HG02943 (cell line): Measurements from ENCODE around the gene TMEM201.
"Not testable (repeated sequence)": the region's sequence is repeated elsewhere in the genome, so short reads cannot be mapped to it uniquely, and the experiment has no call there.

ENCODE experiments used
- ATAC-seq: cut with Tn5 transposase; IDR thresholded peaks from one replicate; pipeline ENCODE4 v1.9.1; 2021; ENCODE audit warnings: mild to moderate bottlenecking, low read depth, moderate library complexity; ENCODE audit not compliant: unreplicated experiment

The TMEM201 gene

DNA sequence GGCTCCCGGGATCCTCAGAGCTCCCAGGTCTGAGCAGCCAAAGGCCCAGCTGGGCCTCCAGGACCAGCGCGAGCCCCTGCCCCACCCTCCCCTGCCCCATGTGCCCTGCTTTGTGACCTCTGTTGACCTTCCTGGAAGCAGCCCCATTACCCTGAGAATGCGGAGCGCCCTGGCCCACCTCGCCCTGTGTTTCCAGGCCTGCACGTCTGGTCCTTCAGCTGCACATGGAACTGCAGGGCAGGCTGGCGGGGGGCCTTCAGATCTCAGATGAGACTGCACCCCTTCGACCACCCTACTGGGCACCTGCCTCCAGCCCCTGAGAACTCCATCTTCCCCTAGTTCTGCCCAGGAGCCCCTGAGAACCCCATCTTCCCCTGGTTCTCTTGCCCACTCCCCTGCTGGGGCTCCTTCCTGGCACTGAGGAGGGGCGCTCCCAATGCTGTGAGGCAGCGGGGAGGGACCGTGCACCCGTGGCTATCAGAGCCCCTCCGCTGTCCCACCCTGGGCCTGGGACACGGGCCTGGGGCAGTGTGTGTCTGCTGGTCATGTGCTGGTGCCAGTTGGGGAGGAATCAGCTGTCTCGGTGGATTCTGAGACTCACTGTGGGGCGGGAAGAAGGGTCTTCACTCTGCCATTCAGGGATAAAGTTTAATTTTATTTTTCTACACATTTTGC is 25.1 kb downstream of the TMEM201 start:
- no peak for ATAC-seq

DNA sequence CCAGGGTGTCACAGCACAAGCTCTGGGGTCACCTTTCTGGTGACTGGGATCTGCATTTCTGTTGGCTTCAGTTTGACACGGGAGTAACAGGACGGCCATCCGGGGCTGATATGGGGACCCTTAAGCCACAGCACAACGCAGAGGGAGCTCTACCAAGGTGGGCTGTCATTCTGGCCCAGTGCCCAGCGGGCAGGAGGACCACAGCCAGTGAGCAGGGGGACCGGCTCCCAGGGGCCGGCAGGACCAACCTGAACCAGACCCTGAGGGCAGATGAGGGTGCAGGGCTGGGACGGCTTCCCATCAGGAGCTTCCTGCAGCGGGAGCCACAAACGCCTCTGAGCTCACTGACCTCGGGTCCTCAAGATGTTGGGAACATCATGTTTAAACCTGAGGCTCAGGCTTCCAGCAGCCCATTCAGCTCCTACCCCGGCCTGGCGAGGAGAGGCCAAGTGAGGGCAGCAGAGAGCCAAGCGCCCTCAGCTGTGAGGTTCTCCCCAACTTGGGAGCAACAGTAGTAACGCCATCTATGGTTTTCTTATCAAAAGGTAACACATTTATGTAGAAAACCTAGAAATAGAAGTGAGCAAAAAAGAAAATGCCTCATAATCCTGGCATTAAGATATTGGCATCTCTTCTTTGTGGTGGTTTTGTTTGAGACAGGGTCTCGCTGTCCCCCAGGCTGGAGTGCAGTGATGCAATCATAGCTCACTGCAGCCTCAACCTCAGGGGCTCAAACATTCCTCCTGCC is 26.8 kb downstream of the TMEM201 start:
- no peak for ATAC-seq

DNA sequence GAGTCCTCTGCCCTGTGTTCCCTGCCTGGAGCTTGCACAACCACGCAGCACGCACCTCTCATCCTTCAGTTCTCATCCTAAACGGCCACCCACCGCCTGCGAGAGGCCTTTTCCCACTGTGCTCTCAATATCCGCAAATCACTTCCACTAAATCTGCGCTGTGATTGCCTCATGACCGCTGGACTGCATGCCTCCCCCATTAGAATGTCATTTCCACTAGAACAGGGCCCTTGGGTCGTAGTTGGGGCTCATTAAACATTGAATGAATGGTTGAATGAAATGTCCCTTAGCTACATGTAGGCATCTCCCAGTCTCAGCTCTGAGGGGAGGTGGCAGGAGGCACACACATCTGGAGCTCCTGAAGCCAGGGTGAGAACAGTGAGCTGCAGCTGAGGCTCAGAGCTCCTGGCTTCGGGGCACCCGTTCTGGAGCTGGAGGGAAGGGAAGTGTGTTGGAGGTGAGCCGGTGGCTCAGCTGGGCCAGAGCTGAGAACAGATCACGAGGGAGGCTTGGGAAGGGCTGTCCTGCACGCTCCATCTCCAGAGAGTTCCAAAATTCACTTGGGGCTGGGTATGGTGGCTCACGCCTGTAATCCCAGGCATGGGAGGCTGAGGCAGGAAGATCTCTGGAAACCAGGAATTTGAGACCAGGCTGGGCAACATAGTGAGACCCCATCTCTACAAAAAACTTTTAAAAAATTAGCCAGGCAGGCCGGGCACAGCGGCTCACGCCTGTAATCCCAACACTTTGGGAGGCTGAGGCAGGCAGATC is 30.4 kb downstream of the TMEM201 start:
- no peak for ATAC-seq

DNA sequence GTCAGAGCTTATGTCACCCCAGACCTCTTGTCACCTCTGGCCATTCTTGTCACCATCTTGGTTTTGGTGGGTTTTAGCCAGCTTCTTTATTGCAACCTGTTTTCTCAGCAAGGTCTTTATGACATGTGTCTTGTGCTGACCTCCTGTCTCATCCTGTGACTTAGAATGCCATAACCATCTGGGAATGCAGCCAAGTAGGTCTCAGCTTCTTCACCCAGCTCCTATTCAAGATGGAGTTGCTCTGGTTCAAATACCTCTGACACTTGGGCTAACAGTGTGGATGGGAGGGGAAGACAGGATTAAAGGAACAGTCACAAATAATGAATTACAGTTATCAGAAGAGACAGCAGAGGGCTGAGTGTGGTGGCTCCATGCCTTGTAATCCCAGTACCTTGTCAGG is 32.3 kb downstream of the TMEM201 start:
- ATAC-seq = no peak

DNA sequence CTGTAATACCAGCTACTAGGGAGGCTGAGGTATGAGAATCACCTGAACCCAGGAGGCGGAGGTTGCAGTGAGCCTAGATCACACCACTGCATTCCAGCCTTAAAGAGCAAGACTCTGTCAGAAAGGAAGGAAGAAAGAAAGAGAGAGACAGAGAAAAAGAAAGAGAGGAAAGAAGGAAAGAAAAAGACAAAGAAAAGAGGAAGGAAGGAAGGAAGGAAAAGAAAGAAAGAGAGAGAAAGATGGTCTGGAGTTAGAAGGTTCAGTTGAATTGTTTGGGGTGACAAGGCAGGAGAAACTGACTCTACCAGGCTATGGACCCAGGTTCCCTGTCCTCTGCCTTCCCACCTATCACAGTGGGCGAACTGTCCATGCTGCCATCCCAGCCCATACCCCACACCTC is 35.4 kb downstream of the TMEM201 start:
- ATAC-seq = no peak

DNA sequence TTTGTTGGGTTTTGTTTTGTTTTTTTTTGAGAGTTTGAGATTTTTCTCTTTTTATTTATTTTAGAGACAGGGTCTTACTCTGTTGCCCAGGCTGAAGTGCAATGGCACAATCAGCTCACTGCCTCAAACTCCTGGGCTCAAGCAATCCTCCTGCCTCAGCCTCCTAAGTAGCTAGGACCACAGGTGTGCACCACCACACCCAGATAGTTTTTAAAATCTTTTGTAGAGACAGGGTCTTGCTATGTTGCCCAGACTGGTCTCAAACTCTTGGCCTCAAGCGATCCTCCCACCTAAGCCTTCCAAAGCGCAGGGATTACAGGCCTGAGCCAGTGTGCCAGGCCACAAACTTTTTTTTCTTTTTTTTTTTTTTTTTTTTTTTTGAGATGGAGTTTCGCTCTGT is 36.3 kb downstream of the TMEM201 start:
- not testable (repeated sequence) for ATAC-seq

DNA sequence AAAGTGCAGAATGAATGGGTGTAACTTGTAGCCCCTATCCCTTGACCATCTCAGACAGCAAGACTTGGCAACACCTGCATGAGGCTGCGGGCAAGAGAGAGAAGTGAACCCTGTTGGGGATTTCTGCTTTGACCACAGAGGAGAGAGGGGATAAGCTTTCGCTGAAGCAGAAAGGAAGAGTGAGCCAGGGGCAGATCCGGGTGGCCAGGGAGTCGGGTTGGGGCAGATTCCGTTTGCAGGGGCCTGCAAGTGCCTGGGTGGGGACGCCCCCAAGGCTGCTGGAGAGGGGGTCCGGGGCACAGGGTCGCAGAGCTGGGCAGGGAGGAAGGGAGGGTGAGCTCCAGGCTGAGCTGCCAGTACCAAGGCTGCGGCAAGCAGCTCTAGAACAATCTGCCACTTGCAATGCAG is 37.5 kb downstream of the TMEM201 start:
- peak; percentile 45 for ATAC-seq

DNA sequence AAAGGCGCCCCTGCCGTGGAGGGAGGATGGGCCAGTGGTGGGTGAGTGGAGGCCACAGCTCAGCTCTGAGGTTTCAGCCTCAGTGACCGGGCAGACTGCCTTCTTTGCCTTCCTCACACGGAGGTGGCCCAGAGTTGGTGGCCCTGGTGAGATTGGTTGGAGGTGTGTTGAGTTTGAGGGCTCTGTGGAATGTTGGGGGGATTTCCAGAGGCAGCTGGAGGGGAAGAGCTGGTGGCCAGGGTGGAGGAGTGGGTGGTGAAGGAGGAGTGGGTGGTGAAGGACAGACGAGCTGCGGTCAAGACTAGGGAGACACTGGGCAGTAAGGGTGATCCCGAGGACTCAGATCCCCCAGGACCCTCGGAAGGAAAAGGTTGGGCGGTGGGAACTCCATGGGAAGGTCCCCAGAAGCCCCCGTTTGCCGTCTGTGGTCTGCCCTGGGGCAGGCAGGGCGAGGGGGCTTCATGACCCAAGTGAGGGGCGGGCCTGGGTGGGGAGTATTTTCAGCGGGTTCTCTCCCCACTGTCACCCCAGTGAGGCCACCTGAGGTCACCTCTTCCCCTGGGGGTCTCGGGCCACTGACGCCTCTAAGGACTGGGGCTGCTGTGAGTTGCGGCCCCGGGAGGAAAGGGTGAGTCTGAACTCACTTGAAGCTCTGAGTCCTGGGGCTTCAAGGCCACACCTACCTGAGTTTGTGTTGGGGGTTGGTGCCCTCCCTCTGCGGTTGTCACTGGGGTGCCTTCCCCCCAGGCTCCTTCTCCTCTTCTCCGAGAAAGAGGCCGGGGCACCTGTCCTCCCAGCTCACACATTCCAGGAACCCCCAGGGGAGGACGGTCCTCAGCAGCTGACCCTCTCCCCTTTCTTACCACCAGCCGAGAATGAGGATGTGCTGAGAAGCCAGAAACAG is 40.1 kb downstream of the TMEM201 start:
- ATAC-seq = no peak

DNA sequence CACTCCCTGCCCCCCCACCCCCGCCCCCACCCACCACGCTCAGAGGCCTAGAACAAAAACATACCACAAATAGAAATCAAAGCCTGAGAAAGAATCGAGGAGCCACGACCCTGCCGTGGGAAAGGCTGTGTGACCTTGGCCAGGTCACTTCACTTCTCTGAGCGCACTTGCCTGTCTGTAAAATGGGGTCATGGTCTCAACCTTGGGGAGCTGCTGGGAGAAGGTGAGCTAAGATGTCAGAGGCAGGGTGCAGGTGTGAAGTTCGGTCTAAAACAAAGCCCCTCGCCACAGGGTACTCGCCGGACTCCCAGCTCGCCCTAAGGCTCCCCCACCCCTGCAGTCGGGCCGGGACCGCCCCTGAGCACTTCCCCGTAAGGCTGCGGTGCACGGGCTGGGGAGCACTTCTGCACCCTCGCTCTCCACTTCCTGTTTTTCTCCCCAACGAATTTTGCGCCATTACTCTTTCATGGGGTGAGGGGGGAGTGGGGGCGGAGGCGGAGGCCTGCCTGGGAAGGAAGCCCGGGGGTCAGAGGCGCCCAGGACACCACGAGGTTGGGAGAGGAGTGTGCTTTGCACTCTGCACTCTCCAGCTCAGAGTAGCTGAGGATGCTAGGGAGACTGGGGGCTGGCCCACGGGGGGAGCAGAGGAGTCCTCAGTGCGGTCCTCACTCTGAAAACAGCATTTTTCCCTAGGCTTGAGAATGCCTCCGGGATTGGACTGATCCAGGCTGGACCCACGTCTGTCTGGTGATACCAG is 40.9 kb downstream of the TMEM201 start:
- ATAC-seq = no peak

DNA sequence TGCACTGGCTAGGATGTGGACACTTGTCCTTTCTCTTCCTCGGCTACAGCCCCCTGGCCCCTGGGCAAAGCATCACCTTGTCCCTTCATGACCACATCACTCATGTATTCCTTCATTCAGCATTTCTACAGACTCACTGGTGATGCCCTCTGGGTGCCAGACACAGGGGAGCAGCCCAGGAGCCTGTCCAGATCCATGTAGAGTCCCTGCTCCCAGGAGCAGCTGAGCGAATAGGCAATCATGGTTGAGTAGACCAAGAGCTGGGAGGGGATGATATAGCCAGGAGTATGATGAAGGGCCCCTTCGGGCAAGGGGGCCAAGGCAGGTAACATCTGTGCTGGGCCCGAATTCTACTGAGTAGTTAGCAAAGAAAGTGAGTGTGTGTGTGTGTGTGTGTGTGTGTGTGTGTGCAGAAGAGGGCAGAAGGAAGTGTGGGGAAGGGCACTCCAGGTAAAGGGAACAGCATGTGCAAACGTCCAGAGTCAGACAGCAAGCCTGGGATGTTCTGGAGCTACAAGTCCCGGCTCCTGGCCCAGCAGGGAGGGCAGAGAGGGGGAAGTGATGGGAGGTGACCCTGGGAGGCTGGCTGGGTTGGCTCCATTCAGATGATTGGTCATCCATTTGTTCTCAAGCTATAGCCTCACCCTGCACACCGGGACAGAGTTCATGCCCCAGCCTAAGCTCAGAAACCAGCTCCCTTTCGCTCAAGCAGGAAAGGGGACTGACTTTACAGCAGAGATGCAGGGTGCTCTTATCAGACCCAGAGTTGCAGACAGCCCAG is 41.8 kb downstream of the TMEM201 start:
- no peak for ATAC-seq

DNA sequence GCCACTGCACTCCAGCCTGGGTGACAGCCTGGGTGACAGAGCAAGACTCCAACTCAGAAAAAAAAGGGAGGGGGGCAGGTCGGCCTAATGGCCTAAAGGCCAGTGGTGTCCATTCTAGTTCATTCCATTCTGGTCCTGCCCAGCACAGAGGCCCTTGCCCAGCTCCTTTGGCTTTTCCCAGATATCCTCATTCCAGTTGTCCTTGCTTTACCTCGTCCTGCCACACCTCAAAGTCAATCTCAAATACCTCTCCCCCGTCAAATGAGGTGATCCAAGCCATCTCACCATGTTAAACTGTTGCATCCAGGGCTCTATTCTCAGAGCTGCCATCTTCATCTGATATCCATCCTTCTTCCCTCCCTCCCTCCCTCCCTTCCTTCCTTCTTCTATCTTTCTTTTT is 42.9 kb downstream of the TMEM201 start:
- no peak for ATAC-seq

DNA sequence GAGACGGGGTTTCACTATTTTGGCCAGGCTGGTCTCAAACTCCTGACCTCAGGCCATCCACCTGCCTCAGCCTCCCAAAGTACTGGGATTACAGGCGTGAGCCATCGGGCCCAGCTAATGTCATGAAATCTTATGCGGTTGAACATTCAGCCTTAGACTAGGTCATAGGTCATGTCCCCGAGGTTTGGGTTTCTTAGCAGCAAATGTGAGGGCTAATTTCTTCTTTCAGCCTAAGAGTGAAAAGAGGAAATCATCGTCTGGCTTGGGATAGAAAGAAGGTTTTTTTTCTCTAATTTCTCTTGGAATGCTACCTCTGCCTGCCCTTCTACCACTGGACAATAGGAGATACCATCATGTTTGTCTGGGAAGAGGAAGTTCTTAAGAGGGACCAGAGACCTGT is 44.8 kb downstream of the TMEM201 start:
- no peak for ATAC-seq

DNA sequence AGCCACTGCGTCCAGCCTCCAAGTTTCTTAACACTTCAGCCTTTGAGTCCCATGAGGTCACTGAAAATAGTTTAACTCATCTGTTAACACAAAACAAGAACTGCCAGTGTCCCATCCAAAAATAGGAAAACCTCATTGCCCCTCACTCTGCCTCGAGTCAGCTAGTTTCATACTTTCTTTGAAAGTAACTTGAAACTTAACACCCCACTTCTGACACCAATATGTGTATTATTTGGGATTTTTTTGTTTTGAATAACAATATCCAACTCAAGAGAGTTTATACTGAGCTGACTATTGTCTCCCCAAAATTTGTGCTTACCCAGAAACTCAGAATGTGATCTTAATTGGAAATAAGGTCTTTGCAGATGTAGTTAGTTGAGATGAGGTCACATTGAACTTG is 45.9 kb downstream of the TMEM201 start:
- no peak for ATAC-seq

DNA sequence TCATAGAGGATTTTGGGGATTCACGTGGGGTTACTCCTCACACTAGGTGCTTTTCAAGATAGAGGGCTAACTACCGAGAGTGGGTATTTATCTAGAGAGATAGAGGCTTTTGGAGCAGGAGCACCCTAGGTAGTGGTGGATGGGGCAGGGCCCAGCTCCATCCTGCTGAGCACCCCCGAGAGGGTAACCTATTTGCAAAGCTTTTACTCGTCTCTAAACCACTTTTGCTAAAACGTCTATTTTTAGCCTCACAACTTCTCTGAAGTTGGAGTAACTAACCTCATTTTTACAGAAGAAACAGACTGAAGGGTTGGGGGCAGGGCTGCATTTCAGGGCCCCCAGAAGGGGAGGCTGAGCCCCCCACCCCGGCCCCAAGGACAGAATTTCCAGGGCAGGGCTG is 50.5 kb downstream of the TMEM201 start:
- ATAC-seq = no peak

DNA sequence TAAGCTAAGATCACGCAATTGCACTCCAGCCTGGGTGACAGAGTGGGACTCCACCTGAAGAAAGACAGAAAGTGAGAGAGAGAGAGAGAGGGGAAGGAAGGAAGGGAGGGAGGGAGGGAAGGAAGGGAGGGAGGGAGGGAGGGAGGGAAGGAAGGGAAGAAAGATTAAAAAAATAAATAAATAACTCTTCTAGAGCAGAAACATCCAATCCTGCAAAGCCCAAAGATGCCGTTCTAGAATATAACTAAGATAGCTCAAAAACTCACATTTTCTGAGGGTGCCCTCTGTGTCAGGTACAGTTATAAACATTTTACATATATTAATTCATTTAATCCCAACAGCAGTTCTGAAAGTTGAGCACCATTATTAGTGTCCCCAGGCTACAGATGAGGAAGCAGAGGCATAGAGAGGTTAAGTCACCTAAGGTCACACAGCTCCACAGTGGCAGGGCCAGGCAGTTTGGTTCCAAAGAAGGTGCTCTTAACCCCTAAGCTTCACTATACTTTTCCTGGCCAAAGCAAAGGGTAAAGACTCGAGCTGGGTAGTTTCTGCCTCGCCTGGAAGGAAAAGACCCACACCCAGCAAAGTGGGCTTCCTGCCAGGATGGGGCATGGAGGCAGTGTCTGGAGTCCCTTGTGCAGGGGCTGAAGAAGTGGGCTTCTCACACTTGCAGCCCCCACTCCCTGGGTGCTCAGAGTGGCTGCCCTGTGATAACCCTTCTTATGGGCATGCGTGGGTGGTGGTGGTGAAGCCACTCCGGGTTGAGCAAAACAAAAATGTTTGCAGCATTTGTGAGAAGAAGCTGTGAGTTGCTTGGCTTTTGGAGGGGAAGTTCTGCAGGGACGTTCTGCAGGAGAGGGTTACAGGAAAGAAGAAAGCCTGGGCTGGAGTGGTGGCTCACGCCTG is 54.9 kb downstream of the TMEM201 start:
- ATAC-seq = no peak

DNA sequence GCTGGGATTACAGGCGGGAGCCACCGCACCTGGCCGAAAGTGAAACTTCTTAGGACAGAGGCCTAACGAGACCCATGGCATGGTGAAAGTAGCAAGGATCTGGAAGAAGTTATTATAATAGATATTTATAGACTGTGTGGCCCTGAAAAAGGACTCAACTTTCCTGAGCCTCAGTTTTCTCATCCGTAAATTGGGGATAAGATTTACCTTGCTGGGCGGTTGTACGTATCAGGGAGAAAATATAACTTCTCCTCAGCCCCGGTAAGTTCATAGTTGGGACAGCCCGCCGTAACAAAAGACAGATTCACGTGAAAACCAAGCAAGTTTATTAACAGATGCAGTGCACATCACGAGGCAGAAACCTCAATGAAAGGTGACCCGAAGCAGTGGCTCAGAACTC is 57.3 kb downstream of the TMEM201 start:
- ATAC-seq = no peak

DNA sequence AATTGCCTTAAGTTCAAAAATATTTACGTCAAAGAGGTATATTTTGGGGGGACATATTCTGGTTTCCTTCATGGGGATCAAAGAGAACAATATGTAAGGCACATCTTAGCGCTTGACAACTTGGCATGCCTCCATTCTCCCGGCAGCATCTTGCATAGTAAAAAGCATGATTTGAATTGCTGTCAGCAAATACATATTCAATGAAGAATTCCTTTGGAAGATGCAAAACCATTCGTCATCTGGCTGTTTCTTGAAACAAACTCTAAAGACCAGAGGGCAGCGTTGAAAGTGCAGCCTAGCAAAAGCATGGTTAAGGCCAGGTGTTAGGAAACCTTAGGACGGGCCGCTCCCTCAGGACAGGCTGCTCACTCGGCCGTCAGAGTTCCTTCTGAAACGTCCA is 59.5 kb downstream of the TMEM201 start:
- no peak for ATAC-seq

DNA sequence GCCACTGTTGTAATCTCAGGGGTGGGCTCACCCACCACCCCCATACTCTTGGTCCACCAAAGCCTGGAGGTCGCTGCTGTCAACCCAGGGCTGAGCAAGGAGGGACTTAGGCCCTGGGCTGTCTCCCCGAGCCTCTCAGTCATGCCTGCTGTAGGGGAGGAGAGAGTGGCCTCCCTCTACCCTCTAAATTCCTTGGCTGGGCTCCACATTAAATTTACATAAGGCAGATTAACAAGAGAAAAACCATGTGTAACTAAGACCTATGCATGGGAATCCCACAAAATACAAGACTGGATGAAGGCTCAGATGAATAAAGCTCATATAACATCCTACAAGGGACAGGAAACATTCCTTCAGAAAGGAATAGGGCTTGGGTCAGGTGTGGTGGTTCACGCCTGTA is 61.1 kb downstream of the TMEM201 start:
- no peak for ATAC-seq
